DND-41 (cell line): ENCODE data around the gene RASGRF2.

Experiments used
- ATAC-seq: fragments of 200-7000 bp; cut with Tn5 transposase; 3 replicates; pipeline ENCODE4 v1.9.1; 2021; ENCODE audit warnings: low read depth; ENCODE audit not compliant: insufficient read depth
- DNase-seq: peaks from one replicate; pipeline ENCODE4 v3.0.0-alpha.2; 2020
- H2AFZ ChIP-seq: 2 replicates; pipeline ENCODE4 v1.6.0; 2012; ENCODE audit warnings: low read depth, low read length
- H3K27ac ChIP-seq: 2 replicates; pipeline ENCODE4 v1.5.1; 2012; ENCODE audit warnings: low read length, inconsistent platforms
- H3K27me3 ChIP-seq: fragments of 200-600 bp; sonication (generic); 2 replicates; pipeline ENCODE4 v1.6.0; 2012; ENCODE audit warnings: low read length, mild to moderate bottlenecking, inconsistent platforms; ENCODE audit not compliant: insufficient read depth, poor library complexity
- H3K36me3 ChIP-seq: 2 replicates; pipeline ENCODE4 v1.5.1; 2012; ENCODE audit warnings: low read length, inconsistent platforms; ENCODE audit not compliant: insufficient read depth
- H3K4me1 ChIP-seq: 2 replicates; pipeline ENCODE4 v1.5.1; 2012; ENCODE audit warnings: mild to moderate bottlenecking, low read length; ENCODE audit not compliant: insufficient read depth
- H3K4me2 ChIP-seq: 2 replicates; pipeline ENCODE4 v1.6.0; 2012; ENCODE audit warnings: mild to moderate bottlenecking, moderate library complexity, low read length, inconsistent platforms; ENCODE audit not compliant: insufficient read depth
- H3K4me3 ChIP-seq, 2 experiments: fragments of 200-600 bp in 1 of 2; shearing (Covaris generic) in 1 of 2; 2 replicates each; pipeline ENCODE4 v1.5.1; 2012 to 2016; ENCODE audit warnings: inconsistent platforms in 2 of 2, low read length in 2 of 2, mild to moderate bottlenecking in 2 of 2, low read depth in 1 of 2, moderate library complexity in 1 of 2
- H3K79me2 ChIP-seq: 2 replicates; pipeline ENCODE4 v1.6.0; 2012; ENCODE audit warnings: low read length, inconsistent platforms; ENCODE audit not compliant: insufficient read depth
- H3K9ac ChIP-seq: 2 replicates; pipeline ENCODE4 v1.6.0; 2012; ENCODE audit warnings: low read depth, mild to moderate bottlenecking, inconsistent platforms, low read length, moderate library complexity
- H3K9me3 ChIP-seq: 2 replicates; pipeline ENCODE4 v1.5.1; 2012; ENCODE audit warnings: low read length, moderate library complexity, mild to moderate bottlenecking, inconsistent platforms; ENCODE audit not compliant: insufficient read depth, severe bottlenecking
- H4K20me1 ChIP-seq: 2 replicates; pipeline ENCODE4 v1.6.0; 2012; ENCODE audit warnings: low read length; ENCODE audit not compliant: insufficient read depth
- CTCF ChIP-seq: IDR thresholded peaks from 2 replicates; pipeline ENCODE4 v1.5.1; 2012; ENCODE audit warnings: borderline replicate concordance, low read length, moderate library complexity, mild to moderate bottlenecking; ENCODE audit not compliant: poor library complexity, severe bottlenecking; ENCODE audit errors: extremely low read depth
- EZH2 ChIP-seq: IDR thresholded peaks from 3 replicates; pipeline ENCODE4 v1.6.1; 2012; ENCODE audit warnings: borderline replicate concordance, low read depth, mild to moderate bottlenecking, moderate library complexity, low read length, inconsistent platforms; ENCODE audit not compliant: severe bottlenecking

RASGRF2 gene

GRCh38 chr5:81151546-81151945, 191.4 kb downstream of the RASGRF2 start:
- TF ChIP-seq EZH2 (no peak), CTCF (no peak)
- no peaks in the 10 kb centered on the region for H3K36me3 ChIP-seq
- ATAC-seq (no peak), DNase-seq (no peak)
- no peak overlapping the region for H3K27ac ChIP-seq
- H4K20me1 ChIP-seq, result no peaks in the 10 kb centered on the region
- no peak overlapping the region for H3K4me2 ChIP-seq
- H3K4me1 ChIP-seq, result peaks cover 11% of the 10 kb centered on the region
- H3K9me3 ChIP-seq, result peaks cover 8% of the 10 kb centered on the region
- no peak overlapping the region for H3K4me3 ChIP-seq
- no peaks in the 10 kb centered on the region for H3K27me3 ChIP-seq
- H3K9ac ChIP-seq, result no peak overlapping the region
- H2AFZ ChIP-seq, result no peak overlapping the region
- no peaks in the 10 kb centered on the region for H3K79me2 ChIP-seq

GRCh38 chr5:81154725-81155124, 194.6 kb downstream of the RASGRF2 start:
- H3K27ac ChIP-seq, result no peak overlapping the region
- no peak for TF ChIP-seq CTCF
- TF ChIP-seq EZH2, result no peak
- H2AFZ ChIP-seq, result no peak overlapping the region
- ATAC-seq (no peak), DNase-seq (no peak)
- peaks cover 8% of the 10 kb centered on the region for H3K9me3 ChIP-seq
- no peaks in the 10 kb centered on the region for H3K4me1 ChIP-seq
- H3K27me3 ChIP-seq, result no peaks in the 10 kb centered on the region
- H4K20me1 ChIP-seq, result no peaks in the 10 kb centered on the region
- no peak overlapping the region for H3K4me2 ChIP-seq
- H3K9ac ChIP-seq, result no peak overlapping the region
- no peaks in the 10 kb centered on the region for H3K36me3 ChIP-seq
- no peaks in the 10 kb centered on the region for H3K79me2 ChIP-seq
- H3K4me3 ChIP-seq, result no peak overlapping the region

- Histone ChIP-seq H3K27me3 (no peaks in the 10 kb centered on the region), H2AFZ (no peak overlapping the region), H3K4me2 (no peak overlapping the region), H3K9me3 (peaks cover 8% of the 10 kb centered on the region), H4K20me1 (no peaks in the 10 kb centered on the region), H3K79me2 (no peaks in the 10 kb centered on the region), H3K9ac (no peak overlapping the region), H3K27ac (no peak overlapping the region), H3K4me3 (no peak overlapping the region), H3K36me3 (no peaks in the 10 kb centered on the region), H3K4me1 (no peaks in the 10 kb centered on the region)
- no peak for ATAC-seq
- TF ChIP-seq CTCF, result no peak
- no peak for TF ChIP-seq EZH2
- no peak for DNase-seq
These were observed 196.6 kb downstream of the RASGRF2 start for GRCh38 chr5:81156732-81157131.

GRCh38 chr5:81161012-81161601, 200.9 kb downstream of the RASGRF2 start:
- H3K36me3 ChIP-seq, result no peaks in the 10 kb centered on the region
- TF ChIP-seq EZH2, result no peak
- no peak for TF ChIP-seq CTCF
- H3K79me2 ChIP-seq, result no peaks in the 10 kb centered on the region
- H4K20me1 ChIP-seq, result no peaks in the 10 kb centered on the region
- ATAC-seq (no peak), DNase-seq (no peak)
- no peak overlapping the region for H3K4me2 ChIP-seq
- no peak overlapping the region for H3K4me3 ChIP-seq
- no peak overlapping the region for H3K27ac ChIP-seq
- H3K4me1 ChIP-seq, result no peaks in the 10 kb centered on the region
- H3K27me3 ChIP-seq, result no peaks in the 10 kb centered on the region
- peaks cover 3% of the 10 kb centered on the region for H3K9me3 ChIP-seq
- H3K9ac ChIP-seq, result no peak overlapping the region
- H2AFZ ChIP-seq, result no peak overlapping the region
